GM12892 (cell line): ENCODE results near the gene PHRF1.

Experiments used
- POLR2A ChIP-seq: IDR thresholded peaks from 2 replicates; pipeline ENCODE4 v1.6.1; 2011; ENCODE audit warnings: low read depth, low read length, control low read depth
- POLR2AphosphoS5 ChIP-seq: IDR thresholded peaks from 2 replicates; pipeline ENCODE4 v1.6.1; 2011; ENCODE audit warnings: low read depth, low read length, control low read depth

GRCh38 chr11:607971-608659, 31.8 kb downstream of the PHRF1 start:
- peak; percentile 11; the same call in 1 of the 2 replicates for TF ChIP-seq POLR2A
- TF ChIP-seq POLR2AphosphoS5, result no peak
